ENCODE data around the gene CDH4.
A peak's percentile ranks its signal among the peaks of the same experiment; 100 is the strongest.

CDH4 gene

DNA sequence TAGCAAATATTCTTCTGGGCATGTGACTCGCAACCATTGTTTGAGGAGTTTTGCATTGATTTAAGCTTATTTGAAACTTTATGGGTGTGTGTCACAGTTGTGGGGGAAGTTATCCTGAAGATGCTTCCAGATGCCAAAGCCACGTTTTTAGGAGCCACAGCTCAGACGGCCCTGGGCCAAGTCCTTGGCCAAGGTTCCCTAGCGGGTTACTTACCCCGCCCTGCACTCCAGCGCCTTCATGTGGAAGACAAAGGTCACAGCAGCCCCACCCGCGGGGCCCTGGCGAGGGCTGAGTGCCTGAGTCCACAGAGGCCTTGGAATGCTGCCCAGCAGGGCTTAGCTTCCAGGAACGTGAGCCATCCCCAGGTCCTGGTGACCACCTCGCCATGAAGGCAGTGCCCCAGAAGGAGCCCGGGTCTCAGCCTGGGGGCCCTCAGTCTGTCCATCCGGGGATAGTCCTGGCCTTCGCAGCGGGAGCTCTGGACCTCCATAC, 308.3 kb downstream of the CDH4 start:
- DNase-seq (ENCODE audit: low read depth) = peak; percentile 51

DNA sequence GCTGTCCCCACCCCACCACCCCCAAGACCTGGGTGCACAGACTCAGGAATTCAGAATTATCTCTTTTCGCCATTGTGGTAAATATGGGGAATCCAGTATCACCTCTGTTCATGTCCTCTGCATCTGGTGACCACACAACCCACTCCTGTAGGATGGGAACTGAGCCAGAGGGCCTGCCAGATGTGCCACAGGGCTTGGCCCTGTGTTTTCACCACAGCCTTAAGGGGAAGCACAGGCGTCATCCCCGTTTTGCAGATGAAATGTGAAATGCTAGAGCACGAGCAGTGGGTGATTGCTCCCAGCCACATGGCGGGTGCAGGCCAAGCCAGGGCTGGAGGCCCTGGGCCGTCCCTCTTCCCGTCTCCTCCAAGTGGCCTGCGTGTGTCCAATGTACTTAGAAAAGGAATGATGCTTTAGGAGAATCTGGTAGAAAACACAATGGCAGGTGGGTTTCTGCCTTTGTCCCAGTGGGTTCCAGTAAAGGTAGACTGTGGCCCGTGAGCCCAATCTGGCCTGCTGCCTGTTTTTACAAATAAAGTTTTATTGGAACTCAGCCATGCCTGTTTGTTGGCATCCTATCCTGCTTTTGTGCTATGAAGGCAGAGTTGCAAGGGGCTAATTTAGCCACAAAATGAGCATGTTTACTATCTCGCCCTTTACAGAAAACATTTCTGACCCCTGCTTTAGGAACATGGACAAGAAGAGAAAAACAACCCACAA, 309.2 kb downstream of the CDH4 start:
- no peak for DNase-seq (ENCODE audit: low read depth)

DNA sequence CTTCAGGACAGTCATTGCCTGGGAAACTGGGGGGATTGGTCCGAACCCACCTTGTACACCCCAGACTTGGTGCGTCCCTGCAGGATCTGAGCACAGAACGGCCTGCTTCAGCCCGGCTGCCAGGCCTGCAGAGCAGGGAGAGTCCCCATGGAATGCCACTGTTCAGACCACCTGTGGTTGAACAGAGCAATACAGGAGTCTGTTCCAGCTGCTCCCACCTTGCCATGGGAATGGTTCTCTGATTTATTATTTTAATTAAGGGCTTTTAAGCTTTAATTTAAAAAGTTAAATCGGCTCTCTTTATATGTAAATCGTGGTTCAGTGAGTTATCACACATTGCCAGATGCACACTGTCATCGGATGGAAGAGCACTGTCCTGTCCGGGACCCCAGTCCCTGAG, 310.4 kb downstream of the CDH4 start:
- DNase-seq (ENCODE audit: low read depth) = no peak

DNA sequence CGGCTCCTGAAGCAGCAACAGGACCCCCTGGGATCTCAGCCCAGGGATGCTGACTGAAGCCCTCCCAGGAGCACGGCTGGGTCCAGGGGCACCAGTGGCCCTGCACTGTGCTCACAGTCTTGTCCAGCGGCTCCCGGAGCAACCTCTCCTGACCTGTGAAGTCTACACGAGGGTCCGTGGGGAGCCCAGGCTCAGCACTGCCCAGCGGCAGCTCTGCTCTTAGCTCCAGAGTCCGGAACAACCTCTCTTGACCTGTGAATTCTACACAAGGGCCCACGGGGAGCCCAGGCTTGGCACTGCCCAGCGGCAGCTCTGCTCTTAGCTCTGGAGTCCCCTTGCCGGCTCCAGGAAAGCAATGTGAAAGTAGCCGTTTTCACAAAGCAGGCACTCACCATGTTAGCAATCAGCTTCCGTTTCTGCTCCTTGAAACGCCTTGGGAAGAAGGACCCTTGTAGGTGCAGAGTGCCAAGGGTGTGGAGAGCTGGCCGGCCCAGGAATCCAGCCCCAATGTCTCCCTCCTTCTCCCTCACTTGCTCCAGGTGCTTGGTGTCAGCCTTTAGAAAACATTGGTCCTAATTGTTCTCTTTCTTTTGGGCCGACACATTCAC, 310.9 kb downstream of the CDH4 start:
- DNase-seq (ENCODE audit: low read depth) = no peak

DNA sequence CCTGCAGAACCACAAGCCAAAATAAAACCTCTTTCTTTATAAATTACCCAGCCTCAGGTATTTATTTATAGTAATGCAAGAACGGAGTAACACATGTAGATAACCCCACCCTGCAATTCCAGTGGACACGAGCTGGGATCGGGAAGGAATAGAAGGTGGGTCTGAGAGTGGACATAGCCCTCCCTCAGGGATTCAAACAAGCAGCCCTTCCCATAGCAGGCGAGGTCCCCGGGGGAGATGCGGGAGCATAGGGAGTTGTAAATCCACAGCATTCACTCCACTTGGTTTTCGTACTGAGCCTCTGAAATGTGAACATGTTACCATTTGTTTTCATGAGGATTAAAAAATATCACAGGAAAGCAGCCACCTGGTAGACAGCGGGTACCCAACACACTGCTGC, 312.6 kb downstream of the CDH4 start:
- no peak for DNase-seq (ENCODE audit: low read depth)

DNA sequence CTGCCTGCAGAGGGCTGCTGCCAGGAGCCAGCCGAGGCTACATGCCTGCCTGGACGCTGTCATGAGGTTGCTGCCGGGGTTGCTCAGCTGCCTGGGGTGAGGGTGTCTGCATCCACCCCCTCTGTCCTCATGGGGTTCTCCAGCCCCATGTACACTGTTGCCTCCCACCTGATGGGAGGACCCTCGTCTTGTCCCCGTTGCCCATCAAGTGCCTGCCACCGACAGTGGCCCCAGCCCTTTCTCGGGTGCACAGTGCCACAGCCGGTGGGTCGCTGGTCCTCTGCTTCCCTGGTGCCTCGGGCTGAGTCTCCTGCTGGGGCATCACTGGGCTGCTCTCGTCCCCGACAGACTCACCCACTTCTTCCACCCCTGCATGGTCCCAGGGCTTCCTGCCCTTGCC, 313.7 kb downstream of the CDH4 start:
- DNase-seq (ENCODE audit: low read depth) = no peak

DNA sequence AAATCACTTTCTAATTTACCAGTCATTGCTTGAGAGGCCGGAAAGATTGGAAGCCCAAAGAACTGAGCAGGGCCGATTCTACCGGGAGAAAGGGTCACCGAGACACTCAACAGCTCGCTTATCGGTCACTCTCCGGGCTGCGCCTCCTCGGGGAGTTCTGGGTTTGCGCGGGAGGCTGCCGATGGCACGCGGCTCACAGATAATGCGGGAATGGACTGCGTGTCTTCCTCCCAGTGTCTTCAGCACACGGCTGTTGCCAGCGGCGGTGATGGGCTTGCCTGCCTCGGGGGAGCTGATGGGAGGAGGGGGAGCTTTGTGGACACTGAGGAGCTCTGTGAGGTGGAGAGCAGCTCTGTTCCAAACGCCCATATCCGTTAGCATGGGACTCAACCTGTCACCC, 314.6 kb downstream of the CDH4 start:
- no peak for DNase-seq (ENCODE audit: low read depth)

DNA sequence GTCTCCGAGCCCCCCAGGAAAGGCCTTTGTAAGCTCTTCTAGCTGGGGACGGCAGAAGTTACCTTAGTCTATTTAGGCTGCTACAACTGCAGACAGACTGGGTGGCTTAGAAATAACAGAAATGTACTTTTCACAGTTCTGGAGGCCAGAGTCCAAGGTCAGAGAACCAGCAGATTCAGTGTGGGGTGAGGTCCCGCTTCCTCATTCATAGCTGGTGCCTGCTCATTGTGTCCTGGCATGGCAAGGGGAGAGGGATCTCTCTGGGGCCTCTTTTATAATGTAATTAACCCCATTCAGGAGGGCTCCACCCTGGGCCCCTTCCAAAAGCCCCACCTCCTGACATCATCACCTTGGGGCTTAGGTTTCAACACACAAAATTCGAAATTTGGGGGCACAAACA, 315.1 kb downstream of the CDH4 start:
- no peak for DNase-seq (ENCODE audit: low read depth)

DNA sequence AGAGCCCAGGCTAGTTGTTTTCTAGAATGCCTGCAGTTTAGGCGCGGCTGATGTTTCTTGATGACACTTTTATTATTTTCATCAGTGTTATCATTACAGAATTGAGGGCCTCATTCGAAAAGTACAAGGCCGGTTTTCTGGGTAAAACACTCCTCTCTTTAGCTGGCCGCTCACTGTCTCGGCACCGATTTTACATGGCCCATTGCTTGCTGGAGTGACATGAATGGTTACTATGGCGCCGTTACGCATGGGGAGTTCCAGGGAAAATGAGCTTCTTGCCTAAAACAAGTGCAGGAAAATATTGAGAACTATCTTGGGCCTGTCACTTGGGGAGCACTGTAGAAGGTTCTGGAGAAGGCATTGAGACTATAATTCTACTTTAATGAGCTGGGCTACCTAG, 317.8 kb downstream of the CDH4 start:
- DNase-seq (ENCODE audit: low read depth) = no peak

DNA sequence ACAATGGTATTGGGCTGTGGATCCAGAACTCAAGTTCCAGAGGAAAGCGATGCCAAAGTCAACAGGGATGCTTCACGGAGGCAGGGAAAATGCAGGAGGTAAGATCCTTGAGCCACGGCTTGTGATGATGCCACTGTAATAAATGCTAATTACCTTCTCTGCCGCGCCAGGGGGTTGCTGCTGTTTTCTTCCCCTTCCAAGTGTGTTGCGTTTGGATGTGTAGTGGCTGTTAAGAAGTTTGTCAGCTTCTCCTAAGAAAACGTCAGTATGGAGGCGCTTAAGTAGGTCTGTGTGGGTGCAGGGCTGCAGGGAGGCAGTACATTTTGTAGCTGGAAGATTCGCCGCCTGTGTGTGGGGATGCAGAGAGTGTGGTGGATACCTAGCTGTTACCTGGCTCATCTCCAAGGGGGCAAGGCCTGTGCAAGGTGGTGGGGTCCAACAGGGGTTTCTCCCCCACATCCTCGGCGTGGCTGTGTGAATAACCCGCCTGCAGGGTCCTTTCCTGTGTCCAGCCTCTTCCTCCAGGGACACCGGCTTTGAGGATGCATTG, 318.7 kb downstream of the CDH4 start:
- no peak for DNase-seq (ENCODE audit: low read depth)

DNA sequence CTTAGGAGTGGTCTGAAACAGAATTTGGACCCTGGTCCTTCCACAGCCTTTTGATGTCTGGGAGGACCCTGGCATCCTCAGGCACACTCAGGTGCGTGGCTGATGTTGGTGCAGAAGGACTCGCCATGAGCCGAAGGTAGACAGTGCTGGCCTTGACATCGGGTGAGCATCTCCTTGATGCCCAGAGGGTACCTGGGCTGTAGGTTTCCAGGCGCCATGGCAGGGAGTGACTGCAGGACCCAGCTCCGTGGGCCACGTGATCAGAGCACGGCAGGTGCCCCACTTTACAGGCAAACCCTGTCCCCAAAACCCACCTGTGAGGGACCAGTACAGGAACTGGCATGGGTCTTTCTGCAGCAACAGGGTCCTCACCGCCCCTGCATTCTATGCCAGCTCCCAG, 319.2 kb downstream of the CDH4 start:
- DNase-seq (ENCODE audit: low read depth) = no peak

DNA sequence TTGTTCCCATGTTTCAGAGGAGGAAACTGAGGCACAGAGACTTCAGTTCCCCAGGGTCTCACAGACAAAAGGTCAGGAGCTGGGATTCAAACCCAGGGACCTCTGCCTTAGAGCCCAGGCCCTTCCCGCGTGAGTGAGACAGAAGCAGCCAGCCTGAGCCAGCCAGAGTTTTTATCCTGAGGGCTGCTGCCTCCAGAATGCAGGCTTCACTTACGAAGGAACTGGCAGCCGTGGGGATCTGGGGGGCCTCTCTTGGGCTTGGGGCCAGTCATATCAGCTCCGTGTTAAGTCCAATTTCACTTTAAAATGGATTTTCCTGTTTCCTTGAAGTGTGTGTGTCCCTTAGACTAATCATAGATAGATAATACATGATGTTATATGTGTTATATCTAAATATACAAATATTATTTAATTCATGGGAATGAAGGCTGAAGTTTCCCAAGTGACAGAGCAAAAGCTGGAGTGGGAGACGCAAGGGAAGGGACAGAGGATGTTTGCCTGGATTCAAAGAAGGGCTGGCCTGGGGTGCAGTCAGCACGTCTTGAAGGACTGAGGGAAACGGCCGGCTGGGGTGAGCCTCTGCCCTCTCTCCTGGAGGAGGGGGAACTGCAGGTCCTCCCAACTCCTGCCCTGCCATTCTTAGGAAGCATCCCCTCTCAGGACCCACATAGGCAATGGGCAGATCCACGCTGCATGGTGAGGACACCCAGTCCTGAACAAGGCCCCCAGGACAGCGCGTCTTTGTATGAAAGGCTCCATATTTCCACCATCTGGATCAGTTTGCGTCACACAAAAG, 320.1 kb downstream of the CDH4 start:
- no peak for DNase-seq (ENCODE audit: low read depth)

DNA sequence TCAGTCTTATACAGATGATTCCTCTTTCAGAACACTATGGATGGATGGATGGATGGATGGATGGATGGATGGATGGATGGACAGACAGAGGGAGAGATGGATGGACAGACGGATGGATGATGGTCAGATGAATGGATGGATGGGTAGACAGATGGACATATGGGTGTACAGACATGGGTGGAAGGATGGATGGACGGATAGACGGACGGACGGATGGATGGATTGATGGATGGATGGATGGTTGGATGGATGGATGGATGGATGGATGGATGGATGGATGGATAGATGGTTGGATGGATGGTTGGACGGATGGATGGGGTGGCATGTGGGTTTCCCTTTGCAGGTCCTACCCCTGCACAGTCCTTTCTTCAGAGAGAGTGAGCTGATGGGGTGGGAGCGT, 320.7 kb downstream of the CDH4 start:
- no peak for DNase-seq (ENCODE audit: low read depth)

DNA sequence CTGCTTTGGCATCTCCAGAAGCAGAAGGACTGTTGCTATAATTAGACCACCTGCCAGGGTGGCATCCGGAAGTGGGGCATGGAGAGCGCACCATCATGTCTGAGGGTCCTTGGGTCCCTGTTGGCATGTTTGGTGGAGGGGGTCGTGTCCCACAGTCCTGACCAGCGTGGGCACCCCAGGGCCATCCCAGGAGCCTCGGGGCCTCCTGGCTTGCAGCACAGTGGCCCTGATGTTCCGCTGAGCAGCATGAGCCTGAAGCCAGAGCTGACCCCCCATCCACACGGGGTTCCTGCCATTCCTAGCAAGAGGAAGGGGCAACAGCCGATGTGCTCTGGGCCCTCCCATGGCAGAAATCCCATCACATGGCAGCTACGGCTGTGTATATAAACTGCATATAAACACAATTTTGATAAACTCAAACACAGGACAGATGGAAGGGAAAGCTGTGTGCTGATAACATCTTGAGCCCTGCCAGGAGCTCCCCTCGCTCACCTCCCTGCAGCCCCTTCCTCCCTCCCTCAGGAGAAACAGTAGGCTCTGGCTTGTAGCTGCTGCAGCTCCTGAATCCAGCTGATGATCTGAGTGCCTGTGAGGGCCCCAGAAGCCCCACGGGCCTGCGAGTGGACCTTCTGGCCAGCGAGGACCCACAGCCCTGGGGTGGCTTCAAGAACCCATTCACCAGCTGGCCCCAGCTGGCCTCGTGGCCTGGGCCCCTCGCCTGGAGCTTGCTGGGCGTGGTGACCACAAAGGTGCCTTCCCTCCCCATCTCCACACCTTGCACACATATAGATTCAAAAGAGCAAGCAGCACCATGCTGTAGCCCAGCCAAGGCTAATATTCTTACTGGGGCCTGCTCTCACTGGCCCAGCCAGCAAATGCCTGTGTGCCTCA, 321.6 kb downstream of the CDH4 start:
- no peak for DNase-seq (ENCODE audit: low read depth)

DNA sequence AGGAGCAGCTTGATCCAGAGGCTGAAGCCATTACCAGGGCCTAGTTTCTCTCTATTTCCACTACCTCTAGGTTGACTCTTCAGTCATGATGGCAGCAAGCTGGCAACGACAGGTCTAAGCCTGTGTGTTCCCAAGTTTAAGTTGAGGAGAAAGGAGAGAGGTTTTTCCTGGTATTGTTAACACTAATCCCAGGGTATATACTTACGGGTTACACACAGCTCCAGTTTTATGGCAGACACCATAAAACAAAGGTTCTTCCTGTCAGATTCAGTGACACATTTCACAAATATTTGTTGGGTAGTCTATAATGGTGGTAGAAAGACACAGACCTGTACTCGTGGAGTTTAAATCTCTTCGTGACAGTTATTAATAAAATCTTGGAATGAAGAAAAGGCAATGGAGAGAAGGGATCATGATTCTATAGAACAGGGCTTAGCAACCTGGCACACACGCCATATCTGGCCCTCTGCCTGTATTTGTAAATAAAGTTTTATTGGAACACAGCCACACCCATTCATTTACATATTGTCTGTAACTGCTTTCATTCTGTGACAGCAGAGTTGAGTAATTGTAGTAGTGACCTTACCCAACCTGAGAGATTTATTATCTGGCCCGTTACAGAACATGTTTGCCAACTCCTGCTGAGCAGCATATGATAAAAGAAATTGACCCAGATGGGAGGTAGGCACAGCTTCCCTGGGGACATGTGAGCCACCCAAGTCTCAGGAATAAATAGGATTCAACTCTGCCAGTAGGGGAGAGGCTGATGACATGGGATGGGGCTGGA, 323.3 kb downstream of the CDH4 start:
- DNase-seq (ENCODE audit: low read depth) = no peak

DNA sequence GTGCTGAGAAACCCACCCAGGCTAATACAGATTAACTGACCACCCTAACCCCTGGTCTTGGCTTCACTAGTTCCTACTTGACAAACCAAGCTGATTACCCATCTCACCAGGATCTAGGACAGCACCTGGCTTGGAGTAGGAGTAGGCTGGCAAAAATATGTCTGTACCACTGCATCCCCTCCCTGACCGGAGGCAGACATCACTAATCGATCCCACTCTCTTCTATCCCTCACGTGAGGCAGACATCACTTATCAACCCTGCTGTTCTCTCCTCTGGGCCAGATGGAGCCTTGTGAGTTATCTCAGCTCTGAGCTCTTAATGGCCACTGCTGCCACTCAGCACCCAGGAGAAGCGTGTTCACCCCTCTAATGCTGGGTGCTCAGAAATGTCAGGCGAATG, 324.3 kb downstream of the CDH4 start:
- no peak for DNase-seq (ENCODE audit: low read depth)

DNA sequence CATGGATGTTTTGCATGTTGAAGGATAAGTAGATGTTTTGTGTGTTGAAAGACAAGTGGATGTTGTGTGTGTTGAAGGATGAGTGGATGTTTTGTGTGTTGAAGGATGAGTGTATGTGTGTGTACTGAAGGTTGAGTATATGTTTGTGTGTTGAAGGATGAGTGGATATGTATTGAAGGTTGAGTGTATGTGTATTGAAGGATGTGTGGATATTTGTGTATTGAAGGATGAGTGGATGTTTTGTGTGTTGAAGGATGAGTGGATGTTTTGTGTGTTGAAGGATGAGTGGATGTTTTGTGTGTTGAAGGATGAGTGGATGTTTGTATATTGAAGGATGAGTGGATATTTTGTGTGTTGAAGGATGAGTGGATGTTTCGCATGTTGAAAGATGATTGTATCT, 325.0 kb downstream of the CDH4 start:
- no peak for DNase-seq (ENCODE audit: low read depth)

DNA sequence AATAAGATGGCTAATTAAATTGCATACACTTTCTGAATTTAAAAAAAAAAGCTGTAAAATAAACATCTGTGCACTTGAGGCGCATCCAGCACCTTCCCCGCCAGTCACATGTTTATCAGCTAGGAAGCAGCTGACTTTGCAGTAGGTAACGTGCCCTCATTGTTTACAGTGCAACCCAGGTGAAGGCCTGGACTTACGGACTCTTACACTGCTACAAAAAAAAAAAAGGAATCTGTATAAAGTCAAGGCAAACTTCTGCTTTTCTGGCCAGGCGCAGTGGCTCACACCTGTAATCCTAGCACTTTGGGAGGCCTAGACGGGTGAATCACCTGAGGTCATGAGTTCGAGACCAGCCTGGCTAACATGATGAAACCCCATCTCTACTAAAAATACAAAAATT, 327.8 kb downstream of the CDH4 start:
- DNase-seq (ENCODE audit: low read depth) = no peak

DNA sequence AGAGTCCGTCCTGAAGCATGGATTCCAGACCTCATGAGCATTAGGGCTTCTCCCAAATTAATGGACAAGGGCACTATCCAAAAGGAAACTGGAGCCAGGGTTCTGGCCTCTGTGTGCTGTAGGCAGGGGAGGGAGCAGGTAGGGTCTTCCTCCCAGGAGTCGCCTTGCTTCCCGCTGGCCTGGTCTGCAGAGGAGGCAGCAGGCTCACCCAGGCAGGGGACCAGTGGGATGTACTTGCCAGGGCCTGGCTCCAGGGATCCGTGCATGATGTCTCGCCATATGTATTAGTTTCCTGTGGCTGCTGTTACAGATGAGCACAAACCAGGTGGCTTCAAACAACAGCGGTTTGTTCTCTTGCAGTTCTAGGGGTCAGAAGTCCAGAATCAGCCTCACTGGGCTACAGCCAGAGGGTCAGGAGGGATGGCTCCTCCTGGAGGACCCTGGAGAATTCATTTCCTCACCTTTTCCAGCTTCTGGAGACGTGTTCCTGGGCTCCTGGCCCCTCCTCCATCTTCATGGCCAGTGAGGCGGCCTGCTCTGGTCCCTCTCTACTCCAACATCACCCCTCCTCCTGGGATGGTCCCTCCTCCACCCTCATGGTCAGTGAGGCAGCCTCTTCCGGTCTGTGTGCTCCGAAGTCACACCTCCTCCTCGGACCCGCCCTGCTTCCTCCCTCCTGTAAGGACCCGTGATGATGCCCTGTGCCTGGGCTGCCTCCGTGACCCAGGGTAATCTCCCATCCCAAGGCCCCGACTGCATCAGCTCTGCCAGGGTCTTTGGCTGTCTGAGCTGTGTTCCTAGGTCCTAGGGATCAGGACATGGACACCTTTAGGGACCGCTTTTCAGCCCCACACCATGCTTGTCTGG, 329.1 kb downstream of the CDH4 start:
- DNase-seq (ENCODE audit: low read depth) = no peak

DNA sequence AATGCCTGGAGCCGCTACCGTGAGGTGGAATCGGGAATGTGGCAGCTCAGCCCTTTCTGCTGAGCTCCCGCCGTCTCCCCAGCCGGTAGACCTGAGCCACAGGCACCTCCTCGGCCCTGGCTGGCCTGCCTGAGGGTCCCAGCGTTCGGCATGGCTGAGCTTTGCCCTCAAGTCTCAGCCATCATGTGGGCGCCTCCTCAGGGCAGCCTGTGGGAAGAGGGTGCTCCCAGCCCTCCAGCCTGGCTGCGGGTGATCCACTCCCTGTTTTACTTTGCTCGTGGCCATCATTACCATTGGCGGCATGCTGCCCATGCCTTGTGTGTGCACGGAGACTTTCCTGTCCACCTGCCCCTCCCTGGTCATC, 329.7 kb downstream of the CDH4 start:
- no peak for DNase-seq (ENCODE audit: low read depth)

All from fibroblast of the conjunctiva (primary cell).